Adrenal gland (tissue), 12 donors: ENCODE results near the gene TNFRSF11A. TPM values are rescaled to one million over a fixed set of nuclear protein-coding genes. Genes with fewer than 3 reads are reported as not detected.

Experiments
- DNase-seq, 7 donors: peaks; one replicate each; pipeline ENCODE4 v3.0.0-alpha.2; 2019 to 2020
- H3K27ac ChIP-seq, 5 donors: fragments of 200-600 bp; sonication (generic) in 4 of 5; 1 replicate in 3 of 5; 2 replicates in 2 of 5; pipeline versions ENCODE4 v1.5.1 to v1.8.0; 2016 to 2020; ENCODE audit warnings: mild to moderate bottlenecking in 1 of 5
- H3K27me3 ChIP-seq: fragments of 200-600 bp; 2 replicates; pipeline ENCODE4 v1.8.0; 2021
- H3K36me3 ChIP-seq, 2 donors: fragments of 200-600 bp; replicated peaks in 1 of 2; 1 replicate in 1 of 2; 2 replicates in 1 of 2; pipeline versions ENCODE4 v1.5.1 to v1.8.0; 2018 to 2022
- H3K4me1 ChIP-seq, 2 donors: fragments of 200-600 bp; replicated peaks in 1 of 2; 1 replicate in 1 of 2; 2 replicates in 1 of 2; pipeline versions ENCODE4 v1.5.1 to v1.8.0; 2018 to 2021
- H3K4me3 ChIP-seq, 4 donors: fragments of 200-600 bp; sonication (generic) in 3 of 4; one replicate each; pipeline ENCODE4 v1.5.1; 2016 to 2018
- H3K9me3 ChIP-seq, 3 donors: fragments of 200-600 bp; sonication (generic) in 1 of 3; replicated peaks in 1 of 3; 1 replicate in 2 of 3; 2 replicates in 1 of 3; pipeline versions ENCODE4 v1.5.1 to v1.8.0; 2016 to 2021
- POLR2A ChIP-seq, 2 donors: fragments of 450-650 bp; IDR thresholded peaks; one replicate each; pipeline ENCODE4 v1.6.1; 2017; ENCODE audit warnings: antibody characterized with exemption in 2 of 2, mild to moderate bottlenecking in 2 of 2, moderate library complexity in 1 of 2
- WGBS, 4 donors: extraction: QIAGEN DNeasy Blood & Tissue Kit in 2 of 4; methylation state at CpG; one replicate each; pipeline versions ENCODE4 v1.1.5 to v1.1.7; 2013 to 2017; 5-methylcytosine and 5-hydroxymethylcytosine counted together
- intact Hi-C, 2 donors: fragments of 100-400 bp; cut with DNase I; formaldehyde crosslinking; loops; one replicate each; pipeline versions ENCODE4 v1.14.1 to v1.15.0; 2022 to 2023
- polyA plus RNA-seq, 3 donors: library from polyadenylated mRNA; stranded (reverse); fragments of 200-250 nt in 2 of 3; fragments of 350-450 nt in 1 of 3; fragmentation: Illumina TruSeq in 1 of 3; extraction: RNeasy Lipid Tissue Mini Kit (QIAGEN cat#74804) in 1 of 3; gene quantifications; one replicate each; pipeline ENCODE4 v1.2.3, GENCODE V29; 2013 to 2014
- total RNA-seq, 9 donors: library from RNA; depleted of rRNA in 4 of 9; stranded (reverse); fragments of >200 nt in 4 of 9; fragments of 120-200 nt in 1 of 9; fragmentation: NEBNext Ultra II Directional in 1 of 9; extraction: Animal tissue kit (Norgen Biotek cat#: 25700) in 1 of 9; gene quantifications; one replicate each; pipeline versions ENCODE4 v1.1.0 to v1.2.4, GENCODE V29; 2013 to 2023
- TF ChIP-seq, protein P1 (sequence below), 6 experiments: fragments of 450-650 bp in 4 of 6; fragments of 200-600 bp in 2 of 6; sonication (generic) in 1 of 6; IDR thresholded peaks; 1 replicate in 5 of 6; 2 replicates in 1 of 6; pipeline versions ENCODE4 v1.5.1 to v1.8.0; 2016 to 2021; ENCODE audit warnings: antibody characterized with exemption in 6 of 6, mild to moderate bottlenecking in 2 of 6, moderate library complexity in 1 of 6
- donor health status: healthy with polysubstance abuse.
- donor health status: Bipolar disorder and iron deficiency.
- donor health status: DM: yes; HTN: yes; CAD: no.
- donor health status: DM: no; HTN: no; CAD: no.
- donor health status: DM: no; HTN: no; CAD: no.
- donor health status: DM: yes; HTN: yes; CAD: no.

TNFRSF11A gene
- total and polyA plus RNA-seq, 12 donors, result 0.61 to 15.7 (median 4.2) TPM

DNA sequence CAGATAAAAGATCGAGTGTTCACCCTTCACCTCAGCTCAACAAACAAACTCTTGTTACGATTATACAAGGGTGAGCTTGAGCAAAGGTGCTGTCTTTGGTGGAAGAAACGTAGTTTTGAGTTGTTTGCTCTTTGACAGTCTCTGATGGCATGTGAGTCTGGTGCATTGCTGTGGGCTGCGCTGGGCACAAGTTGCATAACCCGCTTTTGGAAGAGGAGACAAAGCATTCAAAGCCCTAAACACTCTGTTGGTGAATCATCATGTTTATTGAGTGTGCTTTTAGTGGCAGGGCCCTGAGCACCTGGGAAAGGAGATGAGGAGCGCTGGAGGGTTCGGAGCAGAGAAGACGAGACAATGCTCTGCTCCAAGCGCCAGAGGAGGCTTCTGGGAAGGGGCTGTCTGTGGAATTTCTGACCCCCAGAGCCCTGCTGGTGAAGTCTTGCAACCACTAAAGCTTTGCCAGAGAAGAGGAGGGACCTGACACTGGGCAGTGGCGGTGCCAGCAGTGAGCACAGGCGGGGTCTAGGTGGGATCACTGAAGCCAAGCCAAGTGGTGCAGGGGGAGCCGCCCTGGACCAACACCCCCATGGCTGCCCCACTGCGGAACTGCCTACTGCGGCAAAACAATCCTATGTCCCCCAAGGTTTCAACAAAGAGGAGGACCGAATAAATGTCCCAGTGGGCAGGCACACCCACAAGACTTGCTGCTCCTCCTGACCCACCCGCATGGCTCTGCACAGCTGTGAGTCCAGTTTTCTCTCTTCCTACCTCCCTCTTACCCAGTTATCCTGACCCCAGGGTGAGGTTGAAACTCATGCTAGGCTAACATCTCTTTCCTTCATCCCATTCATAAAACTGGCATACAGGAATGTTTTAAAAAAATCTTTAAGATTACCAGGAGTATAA, 64.0 kb downstream of the TNFRSF11A start:
- DNase-seq, result no peak
- H3K36me3 ChIP-seq, result no peaks in the 10 kb centered on the region
- no peaks in the 10 kb centered on the region for H3K27me3 ChIP-seq
- H3K4me3 ChIP-seq, result no peak overlapping the region
- 84 to 92% (median 87%) methylated on average over 12 to 16 of the region's 16 CpGs for WGBS, 4 donors
- H3K9me3 ChIP-seq, result no peaks in the 10 kb centered on the region
- no peaks in the 10 kb centered on the region for H3K4me1 ChIP-seq
- no peak for TF ChIP-seq POLR2A (IDR thresholded peaks at IDR 0.05)
- TF ChIP-seq, protein P1, sequence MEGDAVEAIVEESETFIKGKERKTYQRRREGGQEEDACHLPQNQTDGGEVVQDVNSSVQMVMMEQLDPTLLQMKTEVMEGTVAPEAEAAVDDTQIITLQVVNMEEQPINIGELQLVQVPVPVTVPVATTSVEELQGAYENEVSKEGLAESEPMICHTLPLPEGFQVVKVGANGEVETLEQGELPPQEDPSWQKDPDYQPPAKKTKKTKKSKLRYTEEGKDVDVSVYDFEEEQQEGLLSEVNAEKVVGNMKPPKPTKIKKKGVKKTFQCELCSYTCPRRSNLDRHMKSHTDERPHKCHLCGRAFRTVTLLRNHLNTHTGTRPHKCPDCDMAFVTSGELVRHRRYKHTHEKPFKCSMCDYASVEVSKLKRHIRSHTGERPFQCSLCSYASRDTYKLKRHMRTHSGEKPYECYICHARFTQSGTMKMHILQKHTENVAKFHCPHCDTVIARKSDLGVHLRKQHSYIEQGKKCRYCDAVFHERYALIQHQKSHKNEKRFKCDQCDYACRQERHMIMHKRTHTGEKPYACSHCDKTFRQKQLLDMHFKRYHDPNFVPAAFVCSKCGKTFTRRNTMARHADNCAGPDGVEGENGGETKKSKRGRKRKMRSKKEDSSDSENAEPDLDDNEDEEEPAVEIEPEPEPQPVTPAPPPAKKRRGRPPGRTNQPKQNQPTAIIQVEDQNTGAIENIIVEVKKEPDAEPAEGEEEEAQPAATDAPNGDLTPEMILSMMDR (IDR thresholded peaks at IDR 0.05), result no peak
- H3K27ac ChIP-seq, result no peak overlapping the region
- intact Hi-C loops, result no loop called here

DNA sequence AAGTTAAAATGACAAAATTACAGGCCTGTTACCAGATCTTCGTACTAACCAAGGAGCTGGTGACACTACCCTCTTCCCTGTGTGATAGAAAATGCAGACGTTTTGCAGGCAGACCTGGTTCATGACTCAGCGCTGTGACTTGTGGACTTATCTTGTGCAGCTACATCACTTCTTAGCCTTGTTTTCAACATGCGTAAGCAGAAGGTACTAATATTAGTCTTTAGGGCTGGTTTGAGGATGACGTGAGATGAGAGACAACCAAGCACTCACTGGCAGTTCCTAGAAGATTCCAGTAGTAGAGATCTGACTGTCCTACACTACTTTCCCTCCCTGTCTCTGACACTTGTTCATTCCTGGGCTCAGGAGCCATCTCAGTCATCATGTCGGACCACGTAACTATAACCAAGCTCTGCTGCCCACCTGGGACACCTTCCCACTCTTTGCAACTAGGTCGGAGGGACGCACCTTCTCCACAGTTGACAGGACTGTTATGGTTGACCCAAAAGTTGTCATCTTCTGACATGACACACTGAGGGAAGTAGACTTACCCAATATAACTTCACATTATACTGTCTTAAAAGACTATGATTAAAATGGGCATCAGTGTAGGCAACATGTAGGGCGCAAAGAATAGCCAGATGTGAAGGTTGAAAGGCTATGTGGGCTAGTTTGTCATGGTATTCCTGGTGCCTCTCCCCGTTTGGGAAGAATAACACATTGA, 64.8 kb downstream of the TNFRSF11A start:
- H3K4me3 ChIP-seq, result no peak overlapping the region
- WGBS, 4 donors, result 82 to 87% (median 84%) methylated on average over 11 of the region's 11 CpGs
- no peak for TF ChIP-seq POLR2A (IDR thresholded peaks at IDR 0.05)
- TF ChIP-seq, protein P1 (IDR thresholded peaks at IDR 0.05), result no peak

DNA sequence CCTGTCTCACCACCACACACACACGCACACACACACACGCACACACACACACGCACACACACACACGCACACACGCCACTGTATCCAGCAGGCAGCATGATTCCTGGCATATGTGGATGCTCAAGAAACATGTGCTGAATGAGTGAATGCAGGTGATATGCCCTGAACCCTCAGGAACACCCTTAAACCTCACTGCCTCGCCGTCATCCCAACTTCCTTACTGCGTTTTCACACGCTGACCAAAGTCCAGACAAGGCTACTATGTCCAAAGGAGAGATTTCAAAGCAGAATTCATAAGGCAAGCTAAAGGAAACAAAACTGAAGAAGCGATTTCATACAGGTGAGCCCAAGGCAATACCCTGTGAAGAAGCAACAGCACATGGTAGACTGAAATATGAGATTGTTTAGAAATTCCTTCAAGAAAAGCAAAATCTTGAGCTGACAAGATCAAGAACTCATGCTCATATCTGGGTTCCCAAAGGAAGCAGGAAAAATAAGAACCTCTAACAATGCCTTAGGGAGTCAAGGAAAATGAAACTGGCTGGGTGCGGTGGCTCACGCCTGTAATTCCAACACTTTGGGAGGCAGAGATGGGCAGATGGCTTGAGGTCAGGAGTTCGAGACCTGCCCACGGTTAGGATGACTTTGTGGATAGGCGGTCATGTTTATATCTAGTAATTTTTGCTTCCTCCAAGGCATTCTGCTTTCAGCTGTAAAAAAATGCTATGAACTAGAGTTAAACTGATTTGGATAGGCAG, 69.1 kb downstream of the TNFRSF11A start:
- TF ChIP-seq POLR2A (IDR thresholded peaks at IDR 0.05), result no peak
- TF ChIP-seq, protein P1 (IDR thresholded peaks at IDR 0.05), result no peak
- WGBS, 4 donors, result 85 to 90% (median 88%) methylated on average over 11 to 15 of the region's 15 CpGs
- H3K4me1 ChIP-seq, result no peaks in the 10 kb centered on the region
- no peak overlapping the region for H3K27ac ChIP-seq
- H3K9me3 ChIP-seq, result no peaks in the 10 kb centered on the region
- H3K36me3 ChIP-seq, result no peaks in the 10 kb centered on the region
- H3K27me3 ChIP-seq, result no peaks in the 10 kb centered on the region
- intact Hi-C loops, result no loop called here
- no peak overlapping the region for H3K4me3 ChIP-seq
- no peak for DNase-seq

More for the DNA sequence above, 64.8 kb downstream of the TNFRSF11A start:
- no peak overlapping the region for H3K27ac ChIP-seq
- no peaks in the 10 kb centered on the region for H3K9me3 ChIP-seq
- H3K27me3 ChIP-seq, result no peaks in the 10 kb centered on the region
- intact Hi-C loops, result no loop called here
- no peak for DNase-seq
- no peaks in the 10 kb centered on the region for H3K4me1 ChIP-seq
- no peaks in the 10 kb centered on the region for H3K36me3 ChIP-seq

DNA sequence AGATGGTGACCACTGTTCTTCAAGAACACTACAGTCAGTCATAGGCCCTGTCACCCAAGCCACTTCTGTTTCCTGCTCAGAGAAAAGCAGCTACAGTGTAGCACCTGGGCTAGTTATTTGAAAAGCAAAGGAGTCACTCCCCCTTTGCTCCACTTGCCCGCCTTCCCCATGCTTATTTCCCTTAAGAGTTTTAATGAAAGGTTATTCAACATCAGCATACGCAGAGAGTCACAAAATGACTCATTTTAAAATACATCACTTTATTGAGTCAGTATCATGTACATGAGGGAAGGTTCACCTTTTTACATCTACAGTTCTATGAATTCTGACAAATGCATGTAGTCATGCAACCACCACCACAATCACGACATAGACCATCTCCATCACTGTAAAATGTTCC, 71.3 kb downstream of the TNFRSF11A start:
- TF ChIP-seq, protein P1 (IDR thresholded peaks at IDR 0.05), result no peak
- TF ChIP-seq POLR2A (IDR thresholded peaks at IDR 0.05), result no peak
- WGBS, 4 donors, result 89 to 91% (median 90%) methylated on average over 3 of the region's 3 CpGs
- intact Hi-C loops, result no loop called here

More for the DNA sequence above, 71.3 kb downstream of the TNFRSF11A start:
- Histone ChIP-seq H3K27ac (no peak overlapping the region), H3K4me3 (no peak overlapping the region), H3K27me3 (no peaks in the 10 kb centered on the region), H3K36me3 (no peaks in the 10 kb centered on the region), H3K9me3 (no peaks in the 10 kb centered on the region), H3K4me1 (no peaks in the 10 kb centered on the region)
- DNase-seq, result no peak
